Measurements from ENCODE around the gene CD37.

GRCh38 chr19:49335784-49336481, 727 bp downstream of the CD37 start:
- TF ChIP-seq FOXM1 (IDR thresholded peaks at IDR 0.05; ENCODE audit: low read depth) (no peak), RFX5 (IDR thresholded peaks at IDR 0.05; ENCODE audit: low read length) (no peak), SIN3A (IDR thresholded peaks at IDR 0.05; ENCODE audit: borderline replicate concordance, low read depth, low read length) (no peak), USF1 (IDR thresholded peaks at IDR 0.05; ENCODE audit: borderline replicate concordance, low read depth) (no peak), NRF1 (IDR thresholded peaks at IDR 0.05; ENCODE audit: low read depth, low read length) (no peak), TAF1 (IDR thresholded peaks at IDR 0.05; ENCODE audit: borderline replicate concordance, low read depth, low read length) (no peak)

Data from SK-N-SH (cell line).